ENCODE measurements around the gene FAM89B. TPM values are rescaled to one million over a fixed set of nuclear protein-coding genes. Genes with fewer than 3 reads are reported as not detected.

FAM89B gene
- total and polyA plus RNA-seq, 4 donors = 20.6 to 53.5 (median 44.4) TPM

DNA sequence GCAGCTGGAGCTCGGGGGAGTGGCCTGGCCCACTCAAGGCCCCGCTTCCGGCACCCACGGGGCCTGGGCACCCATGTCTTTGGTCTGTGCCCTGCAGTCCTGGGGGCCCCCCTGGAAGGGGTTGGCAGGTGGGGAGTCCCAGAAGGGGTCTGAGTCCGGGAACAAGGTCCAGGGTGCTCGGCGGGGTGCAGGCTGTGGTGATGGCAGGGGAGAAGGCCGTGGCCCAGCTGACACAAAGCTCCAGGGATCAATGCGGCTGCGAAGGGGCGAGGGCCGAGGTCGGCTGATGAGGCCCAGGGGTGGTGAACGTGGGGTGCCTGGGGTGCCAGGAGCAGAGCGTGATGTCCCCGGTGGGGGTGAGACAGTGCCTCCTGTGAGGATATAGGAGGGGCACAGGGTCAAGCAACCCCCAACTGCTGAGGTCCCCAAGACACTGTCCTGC lies 25.9 kb downstream of the FAM89B start:
- Histone ChIP-seq H3K36me3 (ENCODE audit: control insufficient read depth in 4 of 4, insufficient read depth in 4 of 4, low read length in 4 of 4) (peaks cover 3 to 36% (median 16%) of the 10 kb centered on the region in 4 donors), H3K27ac (ENCODE audit: low read depth in 1 of 2, low read length in 1 of 2) (no peak overlapping the region), H3K27me3 (ENCODE audit: control insufficient read depth in 3 of 3, insufficient read depth in 3 of 3, low read length in 2 of 3) (no peaks in the 10 kb centered on the region), H3K9ac (ENCODE audit: insufficient read depth in 1 of 2, low read length in 2 of 2) (no peak overlapping the region), H3K4me3 (no peak overlapping the region), H3K9me3 (ENCODE audit: control insufficient read depth in 4 of 4, insufficient read depth in 3 of 4, low read length in 3 of 4) (peaks cover 0 to 2% (median 0%) of the 10 kb centered on the region in 4 donors), H3K4me1 (ENCODE audit: control insufficient read depth in 5 of 5, insufficient read depth in 5 of 5, low read length in 5 of 5) (peaks cover 0 to 7% (median 0%) of the 10 kb centered on the region in 5 donors)
- DNase-seq = no peak
- WGBS, 2 donors = 92 to 95% methylated on average over 16 of the region's 16 CpGs
- ATAC-seq (ENCODE audit: insufficient read depth, low FRiP score) = no peak
- TF ChIP-seq, protein P1, sequence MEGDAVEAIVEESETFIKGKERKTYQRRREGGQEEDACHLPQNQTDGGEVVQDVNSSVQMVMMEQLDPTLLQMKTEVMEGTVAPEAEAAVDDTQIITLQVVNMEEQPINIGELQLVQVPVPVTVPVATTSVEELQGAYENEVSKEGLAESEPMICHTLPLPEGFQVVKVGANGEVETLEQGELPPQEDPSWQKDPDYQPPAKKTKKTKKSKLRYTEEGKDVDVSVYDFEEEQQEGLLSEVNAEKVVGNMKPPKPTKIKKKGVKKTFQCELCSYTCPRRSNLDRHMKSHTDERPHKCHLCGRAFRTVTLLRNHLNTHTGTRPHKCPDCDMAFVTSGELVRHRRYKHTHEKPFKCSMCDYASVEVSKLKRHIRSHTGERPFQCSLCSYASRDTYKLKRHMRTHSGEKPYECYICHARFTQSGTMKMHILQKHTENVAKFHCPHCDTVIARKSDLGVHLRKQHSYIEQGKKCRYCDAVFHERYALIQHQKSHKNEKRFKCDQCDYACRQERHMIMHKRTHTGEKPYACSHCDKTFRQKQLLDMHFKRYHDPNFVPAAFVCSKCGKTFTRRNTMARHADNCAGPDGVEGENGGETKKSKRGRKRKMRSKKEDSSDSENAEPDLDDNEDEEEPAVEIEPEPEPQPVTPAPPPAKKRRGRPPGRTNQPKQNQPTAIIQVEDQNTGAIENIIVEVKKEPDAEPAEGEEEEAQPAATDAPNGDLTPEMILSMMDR (IDR thresholded peaks at IDR 0.05; ENCODE audit: control extremely low read depth, extremely low read depth) = no peak

DNA sequence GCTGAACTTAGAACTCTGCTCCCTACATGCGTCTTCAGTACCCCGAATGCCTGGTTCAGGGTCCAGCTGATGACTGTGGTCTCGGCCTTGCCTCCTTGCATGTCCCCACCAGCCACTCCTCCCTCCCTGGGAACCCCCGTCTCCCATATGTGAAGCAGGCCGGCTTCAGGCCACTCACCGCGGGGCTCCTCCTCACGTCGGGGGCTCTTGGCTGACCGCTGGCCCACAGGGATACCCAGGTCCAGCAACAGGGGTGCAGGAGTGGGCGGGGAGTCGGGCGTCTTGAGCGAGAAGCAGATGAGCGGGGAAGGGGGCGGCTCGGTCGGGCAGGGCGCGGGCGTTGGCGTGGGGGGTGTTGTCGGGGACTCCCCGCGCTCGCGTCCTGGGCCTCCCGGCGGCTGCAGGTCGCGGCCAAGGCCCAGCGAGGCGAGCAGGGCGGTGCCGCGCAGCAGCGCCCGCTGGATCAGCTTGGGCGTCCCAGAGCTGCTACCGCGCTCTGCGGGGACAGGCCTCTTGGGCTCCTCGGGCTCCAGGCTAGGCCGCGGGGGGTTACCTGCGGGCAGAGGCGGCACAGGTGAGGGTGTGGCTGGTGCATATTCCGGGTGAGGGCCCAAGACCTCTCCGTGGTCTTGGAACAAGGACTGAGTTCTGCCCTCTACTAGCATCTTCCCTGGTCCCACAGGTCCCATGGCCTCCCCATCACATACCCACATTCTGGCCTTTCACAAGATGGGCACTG lies 27.0 kb downstream of the FAM89B start:
- TF ChIP-seq, protein P1 (IDR thresholded peaks at IDR 0.05; ENCODE audit: control extremely low read depth, extremely low read depth) = no peak
- 88 to 95% methylated on average over 41 to 49 of the region's 49 CpGs for WGBS, 2 donors
- peaks cover 0 to 7% (median 0%) of the 10 kb centered on the region in 5 donors for H3K4me1 ChIP-seq (ENCODE audit: control insufficient read depth in 5 of 5, insufficient read depth in 5 of 5, low read length in 5 of 5)
- no peak overlapping the region for H3K27ac ChIP-seq (ENCODE audit: low read depth in 1 of 2, low read length in 1 of 2)
- no peak overlapping the region for H3K4me3 ChIP-seq
- H3K36me3 ChIP-seq (ENCODE audit: control insufficient read depth in 4 of 4, insufficient read depth in 4 of 4, low read length in 4 of 4) = peaks cover 5 to 42% (median 23%) of the 10 kb centered on the region in 4 donors
- no peak for DNase-seq
- H3K9ac ChIP-seq (ENCODE audit: insufficient read depth in 1 of 2, low read length in 2 of 2) = no peak overlapping the region
- H3K9me3 ChIP-seq (ENCODE audit: control insufficient read depth in 4 of 4, insufficient read depth in 3 of 4, low read length in 3 of 4) = peaks cover 0 to 2% (median 0%) of the 10 kb centered on the region in 4 donors
- no peaks in the 10 kb centered on the region for H3K27me3 ChIP-seq (ENCODE audit: control insufficient read depth in 3 of 3, insufficient read depth in 3 of 3, low read length in 2 of 3)
- ATAC-seq (ENCODE audit: insufficient read depth, low FRiP score) = no peak

DNA sequence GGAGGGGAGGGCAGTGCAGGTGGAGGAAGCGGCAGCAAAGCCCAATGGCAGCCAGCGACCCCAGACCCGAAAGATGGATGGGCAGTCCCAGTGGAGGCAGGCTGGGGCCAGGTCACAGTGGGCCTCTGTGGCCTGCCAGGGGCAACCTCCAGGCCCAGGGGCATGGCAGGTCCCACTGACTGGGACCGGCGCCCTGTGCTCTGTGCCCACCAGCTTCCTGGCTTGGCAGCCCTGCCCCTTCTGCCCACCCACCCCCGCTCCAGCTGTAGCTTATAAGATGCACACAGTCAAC lies 27.6 kb downstream of the FAM89B start:
- no peaks in the 10 kb centered on the region for H3K27me3 ChIP-seq (ENCODE audit: control insufficient read depth in 3 of 3, insufficient read depth in 3 of 3, low read length in 2 of 3)
- no peak overlapping the region for H3K4me3 ChIP-seq
- H3K9ac ChIP-seq (ENCODE audit: insufficient read depth in 1 of 2, low read length in 2 of 2) = no peak overlapping the region
- peaks cover 0 to 7% (median 0%) of the 10 kb centered on the region in 5 donors for H3K4me1 ChIP-seq (ENCODE audit: control insufficient read depth in 5 of 5, insufficient read depth in 5 of 5, low read length in 5 of 5)
- 95 to 99% methylated on average over 6 of the region's 6 CpGs for WGBS, 2 donors
- ATAC-seq (ENCODE audit: insufficient read depth, low FRiP score) = no peak
- no peak for DNase-seq
- H3K27ac ChIP-seq (ENCODE audit: low read depth in 1 of 2, low read length in 1 of 2) = no peak overlapping the region
- peaks cover 7 to 47% (median 28%) of the 10 kb centered on the region in 4 donors for H3K36me3 ChIP-seq (ENCODE audit: control insufficient read depth in 4 of 4, insufficient read depth in 4 of 4, low read length in 4 of 4)
- TF ChIP-seq, protein P1 (IDR thresholded peaks at IDR 0.05; ENCODE audit: control extremely low read depth, extremely low read depth) = no peak
- H3K9me3 ChIP-seq (ENCODE audit: control insufficient read depth in 4 of 4, insufficient read depth in 3 of 4, low read length in 3 of 4) = peaks cover 0 to 2% (median 0%) of the 10 kb centered on the region in 4 donors

Measured in lung (tissue), 12 donors.